H7 (cell line): ENCODE results near the gene ESRRA. TPM values are rescaled to one million over a fixed set of nuclear protein-coding genes. Genes with fewer than 3 reads are reported as not detected.

Source experiments
- DNase-seq: peaks from one replicate; pipeline ENCODE4 v3.0.0; 2012
- H3K27me3 ChIP-seq: 2 replicates; pipeline ENCODE4 v1.6.0; 2011; ENCODE audit warnings: mild to moderate bottlenecking, low read length; ENCODE audit not compliant: control insufficient read depth, insufficient read depth
- H3K36me3 ChIP-seq: replicated peaks from 2 replicates; pipeline ENCODE4 v1.5.1; 2011; ENCODE audit warnings: low read length; ENCODE audit not compliant: control insufficient read depth, insufficient read depth
- H3K4me3 ChIP-seq: 2 replicates; pipeline ENCODE4 v1.5.1; 2011; ENCODE audit warnings: low read depth, mild to moderate bottlenecking, control low read depth, low read length, moderate library complexity; ENCODE audit not compliant: insufficient read depth
- total RNA-seq: library from RNA; depleted of rRNA; stranded (reverse); fragments of >200 nt; shearing (Covaris generic); gene quantifications from 2 replicates; pipeline ENCODE4 v1.2.3, GENCODE V29; 2014

Gene ESRRA
- total RNA-seq, 1 experiment from 2014 or later = 94.8 TPM

GRCh38 chr11:64284962-64285884, 20.1 kb upstream of the ESRRA start, which contains the start of gene GPR137:
GPR137 (plus strand) TSS chr11:64285848; CDS start chr11:64286525, 677 bp downstream.
- Histone ChIP-seq H3K36me3 (no peaks in the 10 kb centered on the region), H3K4me3 (peak within 1 kb of the TSS; percentile 78), H3K27me3 (peaks cover 8% of the 10 kb centered on the region)
- peak; percentile 100 for DNase-seq

GRCh38 chr11:64285885-64286800, 19.2 kb upstream of the ESRRA start:
- peak; percentile 75 for DNase-seq
- H3K27me3 ChIP-seq = peaks cover 17% of the 10 kb centered on the region
- H3K36me3 ChIP-seq = no peaks in the 10 kb centered on the region
- peak overlapping the region; percentile 78 for H3K4me3 ChIP-seq

- Histone ChIP-seq H3K36me3 (no peaks in the 10 kb centered on the region), H3K4me3 (no peak overlapping the region), H3K27me3 (peaks cover 22% of the 10 kb centered on the region)
- no peak for DNase-seq
These were observed 18.5 kb upstream of the ESRRA start for GRCh38 chr11:64286801-64287159.

GRCh38 chr11:64287676-64288352, 17.5 kb upstream of the ESRRA start:
- H3K36me3 ChIP-seq = no peaks in the 10 kb centered on the region
- no peak overlapping the region for H3K4me3 ChIP-seq
- H3K27me3 ChIP-seq = peaks cover 33% of the 10 kb centered on the region
- no peak for DNase-seq

GRCh38 chr11:64288353-64288750, 17.0 kb upstream of the ESRRA start:
- no peaks in the 10 kb centered on the region for H3K36me3 ChIP-seq
- peaks cover 38% of the 10 kb centered on the region for H3K27me3 ChIP-seq
- no peak for DNase-seq

GRCh38 chr11:64289002-64289564, 16.2 kb upstream of the ESRRA start:
- Histone ChIP-seq H3K27me3 (peaks cover 45% of the 10 kb centered on the region), H3K36me3 (no peaks in the 10 kb centered on the region), H3K4me3 (no peak overlapping the region)
- DNase-seq = no peak

More at GRCh38 chr11:64288353-64288750, 17.0 kb upstream of the ESRRA start:
- H3K4me3 ChIP-seq = no peak overlapping the region

- no peak for DNase-seq
- Histone ChIP-seq H3K4me3 (peak overlapping the region; percentile 28; the same call in 1 of the 2 replicates), H3K27me3 (peaks cover 61% of the 10 kb centered on the region), H3K36me3 (no peaks in the 10 kb centered on the region)
These were observed 14.7 kb upstream of the ESRRA start for GRCh38 chr11:64290352-64291261.

- Histone ChIP-seq H3K36me3 (no peaks in the 10 kb centered on the region), H3K27me3 (peaks cover 68% of the 10 kb centered on the region), H3K4me3 (peak within 1 kb of the TSS; percentile 30)
- DNase-seq = peak; percentile 86
These were observed 14.0 kb upstream of the ESRRA start, which contains the start of gene KCNK4 for GRCh38 chr11:64291262-64291751. KCNK4 (plus strand) TSS chr11:64291302; CDS start chr11:64293019, 1,717 bp downstream.

GRCh38 chr11:64291752-64292459, 13.4 kb upstream of the ESRRA start:
- no peaks in the 10 kb centered on the region for H3K36me3 ChIP-seq
- peaks cover 74% of the 10 kb centered on the region for H3K27me3 ChIP-seq
- DNase-seq = peak; percentile 66
- peak overlapping the region; percentile 30; the same call in 1 of the 2 replicates for H3K4me3 ChIP-seq

- Histone ChIP-seq H3K27me3 (peaks cover 81% of the 10 kb centered on the region), H3K36me3 (no peaks in the 10 kb centered on the region), H3K4me3 (peak overlapping the region; percentile 30; the same call in 1 of the 2 replicates)
- DNase-seq = peak; percentile 83
These were observed 12.7 kb upstream of the ESRRA start for GRCh38 chr11:64292460-64293254.

- DNase-seq = no peak
These were observed 10.6 kb upstream of the ESRRA start for GRCh38 chr11:64294774-64295173.

GRCh38 chr11:64295760-64296159, 9.6 kb upstream of the ESRRA start:
- Histone ChIP-seq H3K36me3 (no peaks in the 10 kb centered on the region), H3K27me3 (peaks cover 99% of the 10 kb centered on the region), H3K4me3 (no peak overlapping the region)
- no peak for DNase-seq

More at GRCh38 chr11:64294774-64295173, 10.6 kb upstream of the ESRRA start:
- Histone ChIP-seq H3K27me3 (peaks cover 99% of the 10 kb centered on the region), H3K36me3 (no peaks in the 10 kb centered on the region), H3K4me3 (no peak overlapping the region)
